ENCODE results near the gene SORCS2.

SORCS2 gene

GRCh38 chr4:7737268-7737645 lies 544.9 kb downstream of the SORCS2 start:
- TF ChIP-seq POLR2A (IDR thresholded peaks at IDR 0.05; ENCODE audit: low read length) (no peak), GATA1 (IDR thresholded peaks at IDR 0.05; ENCODE audit: low read depth, low read length) (no peak)
- DNase-seq = no peak

- DNase-seq = no peak
- TF ChIP-seq POLR2A (IDR thresholded peaks at IDR 0.05; ENCODE audit: low read length) (no peak), GATA1 (IDR thresholded peaks at IDR 0.05; ENCODE audit: low read depth, low read length) (no peak)
Observed at GRCh38 chr4:7737752-7738457, 545.6 kb downstream of the SORCS2 start.

- DNase-seq = no peak
- TF ChIP-seq POLR2A (IDR thresholded peaks at IDR 0.05; ENCODE audit: low read length) = no peak
- TF ChIP-seq GATA1 (IDR thresholded peaks at IDR 0.05; ENCODE audit: low read depth, low read length) = no peak
Observed at GRCh38 chr4:7738458-7739076, 546.2 kb downstream of the SORCS2 start.

GRCh38 chr4:7739077-7739917 lies 547.0 kb downstream of the SORCS2 start:
- DNase-seq = no peak
- no peak for TF ChIP-seq POLR2A (IDR thresholded peaks at IDR 0.05; ENCODE audit: low read length)
- TF ChIP-seq GATA1 (IDR thresholded peaks at IDR 0.05; ENCODE audit: low read depth, low read length) = no peak

- no peak for DNase-seq
- no peak for TF ChIP-seq GATA1 (IDR thresholded peaks at IDR 0.05; ENCODE audit: low read depth, low read length)
- TF ChIP-seq POLR2A (IDR thresholded peaks at IDR 0.05; ENCODE audit: low read length) = no peak
Observed at GRCh38 chr4:7739918-7740865, 547.9 kb downstream of the SORCS2 start.

- DNase-seq = no peak
- TF ChIP-seq GATA1 (IDR thresholded peaks at IDR 0.05; ENCODE audit: low read depth, low read length) (no peak), POLR2A (IDR thresholded peaks at IDR 0.05; ENCODE audit: low read length) (no peak)
Observed at GRCh38 chr4:7740866-7741525, 548.7 kb downstream of the SORCS2 start.

GRCh38 chr4:7741946-7742806 lies 549.8 kb downstream of the SORCS2 start:
- no peak for DNase-seq
- no peak for TF ChIP-seq GATA1 (IDR thresholded peaks at IDR 0.05; ENCODE audit: low read depth, low read length)
- no peak for TF ChIP-seq POLR2A (IDR thresholded peaks at IDR 0.05; ENCODE audit: low read length)

- DNase-seq = no peak
- no peak for TF ChIP-seq GATA1 (IDR thresholded peaks at IDR 0.05; ENCODE audit: low read depth, low read length)
- no peak for TF ChIP-seq POLR2A (IDR thresholded peaks at IDR 0.05; ENCODE audit: low read length)
Observed at GRCh38 chr4:7742807-7743280, 550.5 kb downstream of the SORCS2 start.

- no peak for TF ChIP-seq POLR2A (IDR thresholded peaks at IDR 0.05; ENCODE audit: low read length)
- no peak for TF ChIP-seq GATA1 (IDR thresholded peaks at IDR 0.05; ENCODE audit: low read depth, low read length)
- DNase-seq = no peak
Observed at GRCh38 chr4:7744142-7744804, 551.9 kb downstream of the SORCS2 start.

- TF ChIP-seq POLR2A (IDR thresholded peaks at IDR 0.05; ENCODE audit: low read length) (no peak), GATA1 (IDR thresholded peaks at IDR 0.05; ENCODE audit: low read depth, low read length) (no peak)
- DNase-seq = no peak
Observed at GRCh38 chr4:7745301-7745885, 553.1 kb downstream of the SORCS2 start.
